Measurements from ENCODE around the gene POLD1. TPM values are rescaled to one million over a fixed set of nuclear protein-coding genes. Genes with fewer than 3 reads are reported as not detected.

The POLD1 gene
- total RNA-seq, 2 experiments from 2014 or later = 119 to 233 TPM

- H4K20me1 ChIP-seq (ENCODE audit: insufficient read depth, low read length) = peaks cover 9% of the 10 kb centered on the region; the same call in 1 of the 2 replicates
- BruUV-seq (replicated peaks) = no TSS peak
- POLR2A ChIA-PET = no interaction called here
- TF ChIP-seq EZH2phosphoT487 (IDR thresholded peaks at IDR 0.05; ENCODE audit: borderline replicate concordance, low read depth, low read length) (no peak), CTCF (conservative IDR thresholded peaks at IDR 0.05; ENCODE audit: low read length) (no peak)
- DNase-seq (ENCODE audit: low spot score) = no peak
- H3K4me1 ChIP-seq (ENCODE audit: insufficient read depth, low read length, poor library complexity, severe bottlenecking) = no peaks in the 10 kb centered on the region
- no peak overlapping the region for H2AFZ ChIP-seq (ENCODE audit: low read length)
- no peak overlapping the region for H3K4me3 ChIP-seq (ENCODE audit: low read depth, low read length, poor library complexity, severe bottlenecking)
- no peak overlapping the region for H3K4me2 ChIP-seq (ENCODE audit: low read length)
- H3K9me2 ChIP-seq (ENCODE audit: insufficient read depth, low read length) = no peaks in the 10 kb centered on the region
- H3K9me3 ChIP-seq (ENCODE audit: low read length) = no peaks in the 10 kb centered on the region
- H3K79me2 ChIP-seq (ENCODE audit: insufficient read depth, low read depth, low read length) = peaks cover 9% of the 10 kb centered on the region; the same call in 1 of the 2 replicates
- CTCF ChIA-PET (ENCODE audit: unreplicated experiment) = no interaction called here
- H3K36me3 ChIP-seq (ENCODE audit: insufficient read depth, low read length) = peaks cover 77% of the 10 kb centered on the region
- no peak overlapping the region for H3K27ac ChIP-seq (ENCODE audit: low read depth, low read length, poor library complexity, severe bottlenecking)
- intact Hi-C loops (cut with micrococcal nuclease; ENCODE audit: unreplicated experiment) = no loop called here
These were observed 18.6 kb downstream of the POLD1 start for GRCh38 chr19:50402544-50403301.

GRCh38 chr19:50406156-50406820 is 22.1 kb downstream of the POLD1 start:
- TF ChIP-seq EZH2phosphoT487 (IDR thresholded peaks at IDR 0.05; ENCODE audit: borderline replicate concordance, low read depth, low read length) (no peak), CTCF (conservative IDR thresholded peaks at IDR 0.05; ENCODE audit: low read length) (no peak)
- H3K9me3 ChIP-seq (ENCODE audit: low read length) = no peaks in the 10 kb centered on the region
- H3K36me3 ChIP-seq (ENCODE audit: insufficient read depth, low read length) = peaks cover 92% of the 10 kb centered on the region
- H2AFZ ChIP-seq (ENCODE audit: low read length) = no peak overlapping the region
- H3K4me2 ChIP-seq (ENCODE audit: low read length) = no peak overlapping the region
- no peak overlapping the region for H3K4me3 ChIP-seq (ENCODE audit: low read depth, low read length, poor library complexity, severe bottlenecking)
- no peaks in the 10 kb centered on the region for H3K9me2 ChIP-seq (ENCODE audit: insufficient read depth, low read length)
- H4K20me1 ChIP-seq (ENCODE audit: insufficient read depth, low read length) = no peaks in the 10 kb centered on the region
- CTCF ChIA-PET (ENCODE audit: unreplicated experiment) = interaction anchor here (0.6 kb wide), 1 partner anchor 270 kb away, joined by 9 read pairs; no protein-coding TSS in a partner anchor
- intact Hi-C loops (cut with micrococcal nuclease; ENCODE audit: unreplicated experiment) = no loop called here
- no peak for DNase-seq (ENCODE audit: low spot score)
- no peaks in the 10 kb centered on the region for H3K79me2 ChIP-seq (ENCODE audit: insufficient read depth, low read depth, low read length)
- POLR2A ChIA-PET = no interaction called here
- H3K4me1 ChIP-seq (ENCODE audit: insufficient read depth, low read length, poor library complexity, severe bottlenecking) = no peaks in the 10 kb centered on the region
- H3K27ac ChIP-seq (ENCODE audit: low read depth, low read length, poor library complexity, severe bottlenecking) = no peak overlapping the region
- BruUV-seq (replicated peaks) = no TSS peak

GRCh38 chr19:50406829-50407228 is 22.7 kb downstream of the POLD1 start:
- H3K36me3 ChIP-seq (ENCODE audit: insufficient read depth, low read length) = peaks cover 91% of the 10 kb centered on the region
- no peaks in the 10 kb centered on the region for H3K9me2 ChIP-seq (ENCODE audit: insufficient read depth, low read length)
- H2AFZ ChIP-seq (ENCODE audit: low read length) = no peak overlapping the region
- H3K27ac ChIP-seq (ENCODE audit: low read depth, low read length, poor library complexity, severe bottlenecking) = no peak overlapping the region
- H3K4me2 ChIP-seq (ENCODE audit: low read length) = no peak overlapping the region
- H3K9me3 ChIP-seq (ENCODE audit: low read length) = no peaks in the 10 kb centered on the region
- H3K79me2 ChIP-seq (ENCODE audit: insufficient read depth, low read depth, low read length) = no peaks in the 10 kb centered on the region
- TF ChIP-seq CTCF (conservative IDR thresholded peaks at IDR 0.05; ENCODE audit: low read length) (no peak), EZH2phosphoT487 (IDR thresholded peaks at IDR 0.05; ENCODE audit: borderline replicate concordance, low read depth, low read length) (no peak)
- DNase-seq (ENCODE audit: low spot score) = no peak
- H3K4me1 ChIP-seq (ENCODE audit: insufficient read depth, low read length, poor library complexity, severe bottlenecking) = no peaks in the 10 kb centered on the region
- H4K20me1 ChIP-seq (ENCODE audit: insufficient read depth, low read length) = no peaks in the 10 kb centered on the region
- BruUV-seq (replicated peaks) = no TSS peak
- intact Hi-C loops (cut with micrococcal nuclease; ENCODE audit: unreplicated experiment) = no loop called here
- ChIA-PET CTCF (ENCODE audit: unreplicated experiment) (interaction anchor here (0.6 kb wide), 1 partner anchor 271 kb away, joined by 9 read pairs; no protein-coding TSS in a partner anchor), POLR2A (no interaction called here)
- H3K4me3 ChIP-seq (ENCODE audit: low read depth, low read length, poor library complexity, severe bottlenecking) = no peak overlapping the region

Measured in OCI-LY7 (cell line).